BE2C (cell line): ENCODE data around the gene C12orf56.
"Not testable (repeated sequence)": the region's sequence is repeated elsewhere in the genome, so short reads cannot be mapped to it uniquely, and the experiment has no call there.

Source experiments
- DNase-seq: peaks from one replicate; pipeline ENCODE4 v3.0.0-alpha.2; 2020
- H3K27me3 ChIP-seq: fragments of 250-450 bp; sonication (Bioruptor Pico); 2 replicates; pipeline ENCODE4 v1.5.1; 2020; ENCODE audit warnings: mild to moderate bottlenecking
- H3K36me3 ChIP-seq: fragments of 250-450 bp; sonication (Bioruptor Pico); 2 replicates; pipeline ENCODE4 v1.5.1; 2020; ENCODE audit warnings: mild to moderate bottlenecking
- H3K4me1 ChIP-seq: fragments of 250-450 bp; sonication (Bioruptor Pico); 2 replicates; pipeline ENCODE4 v1.5.1; 2020
- H3K4me3 ChIP-seq: 2 replicates; pipeline ENCODE4 v1.5.1; 2011; ENCODE audit warnings: low read depth, low read length
- H3K9me3 ChIP-seq: fragments of 250-450 bp; sonication (Bioruptor Pico); 2 replicates; pipeline ENCODE4 v1.5.1; 2020
- CTCF ChIP-seq: IDR thresholded peaks from 2 replicates; pipeline ENCODE4 v1.5.1; 2012; ENCODE audit warnings: mild to moderate bottlenecking, low read depth, low read length

Gene C12orf56

GRCh38 chr12:64299628-64300027, 90.9 kb downstream of the C12orf56 start:
- Histone ChIP-seq H3K4me3 (no peak overlapping the region), H3K27me3 (peaks cover 31% of the 10 kb centered on the region), H3K4me1 (no peaks in the 10 kb centered on the region), H3K36me3 (no peaks in the 10 kb centered on the region), H3K9me3 (no peaks in the 10 kb centered on the region)
- TF ChIP-seq CTCF = no peak
- no peak for DNase-seq

- H3K9me3 ChIP-seq = no peaks in the 10 kb centered on the region
- H3K27me3 ChIP-seq = peaks cover 6% of the 10 kb centered on the region; the same call in 1 of the 2 replicates
- H3K4me3 ChIP-seq = no peak overlapping the region
- H3K36me3 ChIP-seq = no peaks in the 10 kb centered on the region
- DNase-seq = no peak
- H3K4me1 ChIP-seq = no peaks in the 10 kb centered on the region
- TF ChIP-seq CTCF = no peak
These were observed 94.3 kb downstream of the C12orf56 start for GRCh38 chr12:64296301-64296700.

- Histone ChIP-seq H3K9me3 (no peaks in the 10 kb centered on the region), H3K27me3 (no peaks in the 10 kb centered on the region), H3K4me3 (no peak overlapping the region), H3K4me1 (no peaks in the 10 kb centered on the region), H3K36me3 (no peaks in the 10 kb centered on the region)
- DNase-seq = no peak
- no peak for TF ChIP-seq CTCF
These were observed 96.7 kb downstream of the C12orf56 start for GRCh38 chr12:64293654-64294364.

- not testable (repeated sequence) for H3K36me3 ChIP-seq, H3K9me3 ChIP-seq, H3K4me3 ChIP-seq, H3K27me3 ChIP-seq, DNase-seq, H3K4me1 ChIP-seq
These were observed 97.4 kb downstream of the C12orf56 start for GRCh38 chr12:64293174-64293573.

DNA sequence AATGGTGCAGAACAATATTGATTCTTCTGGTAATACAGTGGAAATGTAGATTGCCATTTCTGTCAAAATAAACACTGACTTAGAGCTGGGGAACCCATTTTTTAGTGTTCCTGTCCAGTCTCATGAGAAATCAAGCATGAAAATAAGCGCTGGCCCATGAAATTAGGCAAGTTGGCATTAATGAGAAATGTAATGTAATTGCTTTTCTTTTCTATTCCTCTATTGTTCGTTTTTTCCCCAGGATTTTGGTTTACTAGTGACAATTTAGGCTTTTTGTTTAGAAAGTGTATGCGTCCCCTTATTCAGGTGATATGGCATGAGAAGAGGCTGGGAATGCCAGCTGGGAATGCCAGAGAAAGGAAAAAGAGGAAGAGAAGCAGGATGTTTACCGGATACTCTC, 104.0 kb downstream of the C12orf56 start:
- TF ChIP-seq CTCF = no peak
- H3K27me3 ChIP-seq = no peaks in the 10 kb centered on the region
- H3K4me3 ChIP-seq = no peak overlapping the region

GRCh38 chr12:64284256-64284655, 106.3 kb downstream of the C12orf56 start:
- TF ChIP-seq CTCF = no peak
- DNase-seq = no peak
- no peaks in the 10 kb centered on the region for H3K36me3 ChIP-seq
- no peaks in the 10 kb centered on the region for H3K9me3 ChIP-seq
- H3K27me3 ChIP-seq = no peaks in the 10 kb centered on the region
- H3K4me3 ChIP-seq = no peak overlapping the region
- no peaks in the 10 kb centered on the region for H3K4me1 ChIP-seq

More for the DNA sequence above, 104.0 kb downstream of the C12orf56 start:
- Histone ChIP-seq H3K4me1 (no peaks in the 10 kb centered on the region), H3K36me3 (no peaks in the 10 kb centered on the region), H3K9me3 (no peaks in the 10 kb centered on the region)
- DNase-seq = no peak

DNA sequence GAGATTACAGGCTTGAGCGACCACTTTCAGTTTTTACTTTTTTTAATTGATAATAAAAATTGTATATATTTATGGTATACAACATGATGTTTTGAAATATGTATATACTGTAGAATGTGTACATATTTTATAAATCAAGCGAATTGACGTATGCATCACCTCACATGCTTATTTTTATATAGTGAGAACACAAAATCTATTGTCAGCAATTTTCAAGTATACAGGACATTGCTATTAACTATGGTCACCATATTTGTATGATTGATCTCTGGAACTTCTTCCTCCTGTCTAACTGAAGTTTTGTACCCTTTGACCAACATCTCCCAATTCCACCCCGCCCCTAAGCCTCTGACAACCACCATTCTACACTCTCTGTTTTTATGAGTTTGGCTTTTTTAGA, 112.1 kb downstream of the C12orf56 start:
- no peaks in the 10 kb centered on the region for H3K36me3 ChIP-seq
- no peaks in the 10 kb centered on the region for H3K4me1 ChIP-seq
- no peaks in the 10 kb centered on the region; the same call in 1 of the 2 replicates for H3K27me3 ChIP-seq
- no peak for DNase-seq
- no peak for TF ChIP-seq CTCF
- H3K9me3 ChIP-seq = no peaks in the 10 kb centered on the region
- no peak overlapping the region for H3K4me3 ChIP-seq
